Smooth muscle cell (in vitro differentiated cells): ENCODE measurements around the gene SCOC. TPM values are rescaled to one million over a fixed set of nuclear protein-coding genes. Genes with fewer than 3 reads are reported as not detected.

Experiments used
- DNase-seq: peaks from one replicate; lab custom pipeline; 2025; ENCODE audit not compliant: unreplicated experiment; lab: John Stamatoyannopoulos, UW
- H2AFZ ChIP-seq: fragments of 200-600 bp; sonication (generic); 2 replicates; pipeline ENCODE4 v1.6.0; 2016; ENCODE audit warnings: antibody characterized with exemption, low read depth, mild to moderate bottlenecking
- H3F3A ChIP-seq: fragments of 200-600 bp; sonication (generic); 2 replicates; pipeline ENCODE4 v1.6.0; 2017; ENCODE audit warnings: antibody characterized with exemption, low read depth
- H3K27ac ChIP-seq: fragments of 200-600 bp; sonication (generic); 2 replicates; pipeline ENCODE4 v1.5.1; 2016; ENCODE audit warnings: low read depth, mild to moderate bottlenecking
- H3K27me3 ChIP-seq: fragments of 200-600 bp; sonication (generic); 2 replicates; pipeline ENCODE4 v1.6.1; 2016; ENCODE audit warnings: low read depth, mild to moderate bottlenecking
- H3K36me3 ChIP-seq: fragments of 200-600 bp; sonication (generic); 2 replicates; pipeline ENCODE4 v1.5.1; 2016; ENCODE audit warnings: low read depth
- H3K4me1 ChIP-seq: fragments of 200-600 bp; sonication (generic); 2 replicates; pipeline ENCODE4 v1.5.1; 2016; ENCODE audit warnings: low read depth
- H3K4me2 ChIP-seq: fragments of 200-600 bp; sonication (generic); 2 replicates; pipeline ENCODE4 v1.6.0; 2016; ENCODE audit warnings: mild to moderate bottlenecking
- H3K4me3 ChIP-seq: fragments of 200-600 bp; sonication (generic); 2 replicates; pipeline ENCODE4 v1.5.1; 2016; ENCODE audit warnings: mild to moderate bottlenecking
- H3K79me2 ChIP-seq: fragments of 200-600 bp; sonication (generic); 2 replicates; pipeline ENCODE4 v1.6.0; 2016; ENCODE audit warnings: low read depth, mild to moderate bottlenecking
- H3K9ac ChIP-seq: fragments of 200-600 bp; sonication (generic); 2 replicates; pipeline ENCODE4 v1.6.0; 2016; ENCODE audit warnings: low read depth
- H3K9me3 ChIP-seq: fragments of 200-600 bp; sonication (generic); replicated peaks from 2 replicates; pipeline ENCODE4 v1.5.1; 2016; ENCODE audit warnings: low read depth
- H4K20me1 ChIP-seq: fragments of 200-600 bp; sonication (generic); 2 replicates; pipeline ENCODE4 v1.6.0; 2016; ENCODE audit warnings: low read depth
- CTCF ChIP-seq: fragments of 200-600 bp; sonication (generic); IDR thresholded peaks from 2 replicates; pipeline ENCODE4 v1.5.1; 2017; ENCODE audit warnings: borderline replicate concordance, mild to moderate bottlenecking, antibody characterized with exemption; ENCODE audit not compliant: insufficient read depth, poor library complexity, severe bottlenecking
- WGBS: methylation state at CpG from one replicate; pipeline ENCODE4 v1.1.7; 2016; ENCODE audit warnings: low lambda C conversion rate; 5-methylcytosine and 5-hydroxymethylcytosine counted together
- polyA plus RNA-seq: library from polyadenylated mRNA; unstranded; fragments of >200 nt; fragmentation: Nextera tagmentation; extraction: Ambion mirVana; gene quantifications from 2 replicates; pipeline ENCODE4 v1.2.1, GENCODE V29; 2016
- total RNA-seq: library from RNA; depleted of rRNA; stranded (reverse); fragments of >200 nt; gene quantifications from 2 replicates; pipeline ENCODE4 v1.2.3, GENCODE V29; 2014

Gene SCOC
- total and polyA plus RNA-seq, 2 experiments from 2014 or later = 76.8 to 144 TPM

- no peak overlapping the region for H3K27ac ChIP-seq
- DNase-seq = no peak
- H3K4me2 ChIP-seq = no peak overlapping the region
- no peak overlapping the region for H3K4me3 ChIP-seq
- no peaks in the 10 kb centered on the region for H3K79me2 ChIP-seq
- H3K36me3 ChIP-seq = no peaks in the 10 kb centered on the region
- no peaks in the 10 kb centered on the region for H3K4me1 ChIP-seq
- H3K27me3 ChIP-seq = no peaks in the 10 kb centered on the region
- no peak for TF ChIP-seq CTCF
- no peaks in the 10 kb centered on the region for H4K20me1 ChIP-seq
- H3K9ac ChIP-seq = no peak overlapping the region
- WGBS = 83% methylated on average over 1 of the region's 1 CpG
- no peaks in the 10 kb centered on the region for H3F3A ChIP-seq
- H2AFZ ChIP-seq = no peak overlapping the region
- no peaks in the 10 kb centered on the region for H3K9me3 ChIP-seq
These were observed 42.2 kb upstream of the SCOC start for GRCh38 chr4:140331245-140331644.

- Histone ChIP-seq H3K36me3 (no peaks in the 10 kb centered on the region), H2AFZ (no peak overlapping the region), H3K4me2 (no peak overlapping the region), H3K79me2 (no peaks in the 10 kb centered on the region), H4K20me1 (no peaks in the 10 kb centered on the region), H3K27ac (no peak overlapping the region), H3K9ac (no peak overlapping the region), H3K4me1 (no peaks in the 10 kb centered on the region), H3K4me3 (no peak overlapping the region), H3K27me3 (no peaks in the 10 kb centered on the region), H3K9me3 (no peaks in the 10 kb centered on the region), H3F3A (no peaks in the 10 kb centered on the region)
- no peak for TF ChIP-seq CTCF
- no peak for DNase-seq
- 86% methylated on average over 5 of the region's 5 CpGs for WGBS
These were observed 41.6 kb upstream of the SCOC start for GRCh38 chr4:140331876-140332275.

GRCh38 chr4:140332734-140333133 is 40.7 kb upstream of the SCOC start:
- 75% methylated on average over 2 of the region's 2 CpGs for WGBS
- Histone ChIP-seq H3K36me3 (no peaks in the 10 kb centered on the region), H2AFZ (no peak overlapping the region), H3K27me3 (no peaks in the 10 kb centered on the region), H4K20me1 (no peaks in the 10 kb centered on the region), H3K9me3 (no peaks in the 10 kb centered on the region), H3K4me3 (no peak overlapping the region), H3K27ac (no peak overlapping the region), H3K4me1 (no peaks in the 10 kb centered on the region), H3K9ac (no peak overlapping the region), H3F3A (no peaks in the 10 kb centered on the region), H3K79me2 (no peaks in the 10 kb centered on the region), H3K4me2 (no peak overlapping the region)
- no peak for TF ChIP-seq CTCF
- DNase-seq = no peak

GRCh38 chr4:140333523-140333922 is 39.9 kb upstream of the SCOC start:
- Histone ChIP-seq H3K36me3 (no peaks in the 10 kb centered on the region), H3F3A (no peaks in the 10 kb centered on the region), H3K4me3 (no peak overlapping the region), H3K9me3 (no peaks in the 10 kb centered on the region), H3K4me1 (no peaks in the 10 kb centered on the region), H4K20me1 (no peaks in the 10 kb centered on the region), H3K79me2 (no peaks in the 10 kb centered on the region), H3K9ac (no peak overlapping the region), H2AFZ (no peak overlapping the region), H3K27me3 (no peaks in the 10 kb centered on the region), H3K27ac (no peak overlapping the region), H3K4me2 (no peak overlapping the region)
- TF ChIP-seq CTCF = no peak
- DNase-seq = no peak
